ENCODE data around the gene CTBP2.

- TF ChIP-seq, protein P1, sequence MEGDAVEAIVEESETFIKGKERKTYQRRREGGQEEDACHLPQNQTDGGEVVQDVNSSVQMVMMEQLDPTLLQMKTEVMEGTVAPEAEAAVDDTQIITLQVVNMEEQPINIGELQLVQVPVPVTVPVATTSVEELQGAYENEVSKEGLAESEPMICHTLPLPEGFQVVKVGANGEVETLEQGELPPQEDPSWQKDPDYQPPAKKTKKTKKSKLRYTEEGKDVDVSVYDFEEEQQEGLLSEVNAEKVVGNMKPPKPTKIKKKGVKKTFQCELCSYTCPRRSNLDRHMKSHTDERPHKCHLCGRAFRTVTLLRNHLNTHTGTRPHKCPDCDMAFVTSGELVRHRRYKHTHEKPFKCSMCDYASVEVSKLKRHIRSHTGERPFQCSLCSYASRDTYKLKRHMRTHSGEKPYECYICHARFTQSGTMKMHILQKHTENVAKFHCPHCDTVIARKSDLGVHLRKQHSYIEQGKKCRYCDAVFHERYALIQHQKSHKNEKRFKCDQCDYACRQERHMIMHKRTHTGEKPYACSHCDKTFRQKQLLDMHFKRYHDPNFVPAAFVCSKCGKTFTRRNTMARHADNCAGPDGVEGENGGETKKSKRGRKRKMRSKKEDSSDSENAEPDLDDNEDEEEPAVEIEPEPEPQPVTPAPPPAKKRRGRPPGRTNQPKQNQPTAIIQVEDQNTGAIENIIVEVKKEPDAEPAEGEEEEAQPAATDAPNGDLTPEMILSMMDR (IDR thresholded peaks at IDR 0.05 in 8 of 11, conservative IDR thresholded peaks at IDR 0.05 in 3 of 11): no peak
- no peak for TF ChIP-seq POLR2A (IDR thresholded peaks at IDR 0.05)
These were observed 80.1 kb downstream of the CTBP2 start for GRCh38 chr10:125080296-125080695.

Measured in spleen (tissue), 7 donors.